ENCODE results near the gene EPHA3.

DNA sequence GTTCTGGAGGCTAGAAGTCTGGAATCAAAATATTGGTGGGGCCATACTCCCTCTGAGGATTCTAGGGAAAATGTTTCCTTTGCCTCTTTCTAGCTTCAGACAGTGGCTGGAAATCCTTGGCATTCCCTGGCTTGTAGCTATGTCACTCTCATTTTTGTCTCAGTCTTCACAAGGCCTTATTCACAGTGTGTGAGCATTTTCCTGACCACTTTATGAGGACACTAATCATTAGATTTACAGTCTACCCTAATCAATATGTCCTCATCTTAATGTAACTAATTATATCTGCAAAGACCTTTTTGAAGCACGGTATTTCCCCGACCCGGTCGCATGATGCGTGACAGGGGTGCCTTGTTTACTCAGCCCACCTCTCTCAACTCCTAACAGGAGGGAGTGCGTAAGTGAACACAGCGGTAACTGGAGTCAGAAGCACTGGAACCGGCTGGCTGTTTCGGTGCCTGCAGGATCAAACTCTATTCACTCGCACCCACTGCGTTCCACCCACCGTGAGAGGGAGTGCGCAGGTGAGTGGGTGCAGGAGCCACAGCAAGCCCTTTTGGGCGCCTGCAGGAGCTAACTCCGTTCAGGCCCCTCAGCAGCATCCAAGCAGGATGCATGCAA lies 155.0 kb downstream of the EPHA3 start:
- TF ChIP-seq, protein P1, sequence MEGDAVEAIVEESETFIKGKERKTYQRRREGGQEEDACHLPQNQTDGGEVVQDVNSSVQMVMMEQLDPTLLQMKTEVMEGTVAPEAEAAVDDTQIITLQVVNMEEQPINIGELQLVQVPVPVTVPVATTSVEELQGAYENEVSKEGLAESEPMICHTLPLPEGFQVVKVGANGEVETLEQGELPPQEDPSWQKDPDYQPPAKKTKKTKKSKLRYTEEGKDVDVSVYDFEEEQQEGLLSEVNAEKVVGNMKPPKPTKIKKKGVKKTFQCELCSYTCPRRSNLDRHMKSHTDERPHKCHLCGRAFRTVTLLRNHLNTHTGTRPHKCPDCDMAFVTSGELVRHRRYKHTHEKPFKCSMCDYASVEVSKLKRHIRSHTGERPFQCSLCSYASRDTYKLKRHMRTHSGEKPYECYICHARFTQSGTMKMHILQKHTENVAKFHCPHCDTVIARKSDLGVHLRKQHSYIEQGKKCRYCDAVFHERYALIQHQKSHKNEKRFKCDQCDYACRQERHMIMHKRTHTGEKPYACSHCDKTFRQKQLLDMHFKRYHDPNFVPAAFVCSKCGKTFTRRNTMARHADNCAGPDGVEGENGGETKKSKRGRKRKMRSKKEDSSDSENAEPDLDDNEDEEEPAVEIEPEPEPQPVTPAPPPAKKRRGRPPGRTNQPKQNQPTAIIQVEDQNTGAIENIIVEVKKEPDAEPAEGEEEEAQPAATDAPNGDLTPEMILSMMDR (IDR thresholded peaks at IDR 0.05), result no peak
- TF ChIP-seq POLR2A (IDR thresholded peaks at IDR 0.05) (no peak), POLR2AphosphoS5 (IDR thresholded peaks at IDR 0.05) (no peak)

All from prostate gland (tissue), 2 donors.